Thyroid gland (tissue), 4 donors: ENCODE measurements around the gene LYPD6B.

Source experiments
- POLR2A ChIP-seq, 2 donors: fragments of 450-650 bp; IDR thresholded peaks; one replicate each; pipeline ENCODE4 v1.6.1; 2017; ENCODE audit warnings: antibody characterized with exemption in 2 of 2, mild to moderate bottlenecking in 2 of 2, moderate library complexity in 1 of 2
- TF ChIP-seq, protein P1 (sequence below), 6 experiments: fragments of 200-600 bp in 3 of 6; fragments of 450-650 bp in 3 of 6; sonication (generic) in 3 of 6; IDR thresholded peaks; one replicate each; pipeline ENCODE4 v1.5.1; 2016 to 2019; ENCODE audit warnings: antibody characterized with exemption in 6 of 6, mild to moderate bottlenecking in 2 of 6, inconsistent platforms in 1 of 6, moderate library complexity in 1 of 6

- no peak for TF ChIP-seq POLR2A (IDR thresholded peaks at IDR 0.05)
- TF ChIP-seq, protein P1, sequence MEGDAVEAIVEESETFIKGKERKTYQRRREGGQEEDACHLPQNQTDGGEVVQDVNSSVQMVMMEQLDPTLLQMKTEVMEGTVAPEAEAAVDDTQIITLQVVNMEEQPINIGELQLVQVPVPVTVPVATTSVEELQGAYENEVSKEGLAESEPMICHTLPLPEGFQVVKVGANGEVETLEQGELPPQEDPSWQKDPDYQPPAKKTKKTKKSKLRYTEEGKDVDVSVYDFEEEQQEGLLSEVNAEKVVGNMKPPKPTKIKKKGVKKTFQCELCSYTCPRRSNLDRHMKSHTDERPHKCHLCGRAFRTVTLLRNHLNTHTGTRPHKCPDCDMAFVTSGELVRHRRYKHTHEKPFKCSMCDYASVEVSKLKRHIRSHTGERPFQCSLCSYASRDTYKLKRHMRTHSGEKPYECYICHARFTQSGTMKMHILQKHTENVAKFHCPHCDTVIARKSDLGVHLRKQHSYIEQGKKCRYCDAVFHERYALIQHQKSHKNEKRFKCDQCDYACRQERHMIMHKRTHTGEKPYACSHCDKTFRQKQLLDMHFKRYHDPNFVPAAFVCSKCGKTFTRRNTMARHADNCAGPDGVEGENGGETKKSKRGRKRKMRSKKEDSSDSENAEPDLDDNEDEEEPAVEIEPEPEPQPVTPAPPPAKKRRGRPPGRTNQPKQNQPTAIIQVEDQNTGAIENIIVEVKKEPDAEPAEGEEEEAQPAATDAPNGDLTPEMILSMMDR (IDR thresholded peaks at IDR 0.05) = peak; percentile 64 to 90 (median 74)
Measured at GRCh38 chr2:149017116-149017985, 21.1 kb upstream of the LYPD6B start.
